Natural killer cell (primary cell): ENCODE measurements around the gene TMEM43. TPM values are rescaled to one million over a fixed set of nuclear protein-coding genes. Genes with fewer than 3 reads are reported as not detected.

Source experiments
- ATAC-seq, 3 donors: fragments of 150-1000 bp in 2 of 3; fragments of 200-7000 bp in 1 of 3; cut with Tn5 transposase; 1 replicate in 1 of 3; 2 replicates in 2 of 3; pipeline ENCODE4 v1.10.0; 2021; ENCODE audit warnings: mild to moderate bottlenecking in 2 of 3, moderate library complexity in 2 of 3
- DNase-seq, 2 donors: peaks; one replicate each; pipeline versions ENCODE4 v3.0.0 to v3.0.0-alpha.2; 2013 to 2021; ENCODE audit warnings: mixed read lengths in 1 of 2
- H3K27ac ChIP-seq: one replicate; pipeline ENCODE4 v1.5.1; 2013; ENCODE audit warnings: mild to moderate bottlenecking, low read length
- H3K27me3 ChIP-seq: one replicate; pipeline ENCODE4 v1.6.1; 2013; ENCODE audit warnings: low read length; ENCODE audit not compliant: control insufficient read depth, insufficient read depth
- H3K36me3 ChIP-seq: one replicate; pipeline ENCODE4 v1.6.1; 2013; ENCODE audit warnings: low read length; ENCODE audit not compliant: control insufficient read depth, insufficient read depth
- H3K4me1 ChIP-seq: one replicate; pipeline ENCODE4 v1.6.1; 2013; ENCODE audit warnings: low read length; ENCODE audit not compliant: control insufficient read depth, insufficient read depth
- H3K4me3 ChIP-seq: one replicate; pipeline ENCODE4 v1.5.1; 2013; ENCODE audit warnings: low read length
- H3K9me3 ChIP-seq: one replicate; pipeline ENCODE4 v1.6.1; 2013; ENCODE audit warnings: low read length; ENCODE audit not compliant: control insufficient read depth, insufficient read depth
- H3K27ac Mint-ChIP-seq, 2 donors: one replicate each; pipeline ENCODE4 v1.8.0; 2022; ENCODE audit warnings: mild to moderate bottlenecking in 2 of 2, mixed read lengths in 2 of 2, moderate library complexity in 1 of 2
- H3K27me3 Mint-ChIP-seq, 2 donors: one replicate each; pipeline ENCODE4 v1.8.0; 2022; ENCODE audit warnings: low read depth in 2 of 2, mixed read lengths in 2 of 2
- H3K36me3 Mint-ChIP-seq: one replicate; pipeline ENCODE4 v1.8.0; 2022; ENCODE audit warnings: mixed read lengths
- H3K4me1 Mint-ChIP-seq, 2 donors: one replicate each; pipeline ENCODE4 v1.8.0; 2022; ENCODE audit warnings: mixed read lengths in 2 of 2
- H3K4me3 Mint-ChIP-seq: one replicate; pipeline ENCODE4 v1.8.0; 2022; ENCODE audit warnings: mild to moderate bottlenecking, moderate library complexity, mixed read lengths
- H3K9me3 Mint-ChIP-seq, 2 donors: one replicate each; pipeline ENCODE4 v1.8.0; 2022; ENCODE audit warnings: mixed read lengths in 2 of 2
- CTCF ChIP-seq: fragments of 200-600 bp; IDR thresholded peaks from one replicate; pipeline ENCODE4 v1.8.0; 2022; ENCODE audit warnings: antibody characterized with exemption
- WGBS: methylation state at CpG from one replicate; pipeline ENCODE4 v1.1.7; 2013; ENCODE audit warnings: missing lambda C conversion rate; ENCODE audit not compliant: insufficient coverage; 5-methylcytosine and 5-hydroxymethylcytosine counted together
- intact Hi-C: fragments of 100-400 bp; cut with micrococcal nuclease; formaldehyde crosslinking; loops from one replicate; pipeline ENCODE4 v1.14.2; 2022
- total RNA-seq, 4 donors: library from RNA; stranded (reverse); fragments of 120-200 nt in 1 of 4; gene quantifications; one replicate each; pipeline versions ENCODE4 v1.2.3 to v1.2.4, GENCODE V29; 2013 to 2022

Gene TMEM43
- total RNA-seq, 3 donors from 2014 or later (not counting 1 experiment from before 2014, with no cell fraction given), result 49.5 to 61.1 (median 54.1) TPM

- Mint-ChIP-seq H3K36me3 (no peaks in the 10 kb centered on the region), H3K9me3 (no peaks in the 10 kb centered on the region), H3K27ac (peak overlapping the region; percentile 95 to 100), H3K4me3 (peak overlapping the region; percentile 57), H3K4me1 (peaks cover 31 to 41% of the 10 kb centered on the region in 2 donors), H3K27me3 (no peaks in the 10 kb centered on the region)
- ATAC-seq (no peak), DNase-seq (no peak)
- H3K4me1 ChIP-seq, result peaks cover 35% of the 10 kb centered on the region
- 91% methylated on average over 5 of the region's 5 CpGs for WGBS
- TF ChIP-seq CTCF, result no peak
- H3K27me3 ChIP-seq, result no peaks in the 10 kb centered on the region
- peaks cover 40% of the 10 kb centered on the region for H3K36me3 ChIP-seq
- intact Hi-C loops, result loop anchor here (10.0 kb wide), 1 partner anchor 1648 kb away; the partner anchor contains the start of gene ANKRD28
- H3K9me3 ChIP-seq, result no peaks in the 10 kb centered on the region
- no peak overlapping the region for H3K4me3 ChIP-seq
- H3K27ac ChIP-seq, result no peak overlapping the region
These were observed 22.2 kb downstream of the TMEM43 start for GRCh38 chr3:14147066-14147435.

- Mint-ChIP-seq H3K36me3 (no peaks in the 10 kb centered on the region), H3K27ac (peak overlapping the region; percentile 95 to 100), H3K9me3 (no peaks in the 10 kb centered on the region), H3K4me3 (peak overlapping the region; percentile 57), H3K4me1 (peaks cover 25 to 41% of the 10 kb centered on the region in 2 donors), H3K27me3 (no peaks in the 10 kb centered on the region)
- Histone ChIP-seq H3K9me3 (no peaks in the 10 kb centered on the region), H3K27me3 (no peaks in the 10 kb centered on the region), H3K36me3 (peaks cover 40% of the 10 kb centered on the region), H3K27ac (no peak overlapping the region), H3K4me3 (no peak overlapping the region), H3K4me1 (peaks cover 30% of the 10 kb centered on the region)
- DNase-seq (no peak), ATAC-seq (no peak)
- intact Hi-C loops, result loop anchor here (10.0 kb wide), 1 partner anchor 1647 kb away; the partner anchor contains the start of gene ANKRD28
- WGBS, result 96% methylated on average over 12 of the region's 12 CpGs
- TF ChIP-seq CTCF, result no peak
These were observed 22.8 kb downstream of the TMEM43 start for GRCh38 chr3:14147617-14148016.

- Histone ChIP-seq H3K9me3 (no peaks in the 10 kb centered on the region), H3K27me3 (no peaks in the 10 kb centered on the region), H3K36me3 (peaks cover 41% of the 10 kb centered on the region), H3K27ac (no peak overlapping the region), H3K4me1 (peaks cover 26% of the 10 kb centered on the region), H3K4me3 (no peak overlapping the region)
- Mint-ChIP-seq H3K27ac (peak overlapping the region; percentile 95 to 100), H3K9me3 (no peaks in the 10 kb centered on the region), H3K4me3 (no peak overlapping the region), H3K36me3 (no peaks in the 10 kb centered on the region), H3K4me1 (peaks cover 19 to 37% of the 10 kb centered on the region in 2 donors), H3K27me3 (no peaks in the 10 kb centered on the region)
- TF ChIP-seq CTCF, result no peak
- no peak for ATAC-seq
- 97% methylated on average over 28 of the region's 28 CpGs for WGBS
- no peak for DNase-seq
- intact Hi-C loops, result loop anchor here (10.0 kb wide), 1 partner anchor 1646 kb away; the partner anchor contains the start of gene ANKRD28
These were observed 23.5 kb downstream of the TMEM43 start for GRCh38 chr3:14148041-14148985.
